HEK293 (cell line): Measurements from ENCODE around the gene TUBG1.

Experiments
- CTCF ChIP-seq: fragments of 450-650 bp; formaldehyde crosslinking; IDR thresholded peaks from 2 replicates; pipeline ENCODE4 v1.5.1; 2016; ENCODE audit warnings: missing biosample characterization, missing genetic modification characterization
- PBX3 ChIP-seq: sonication (generic); formaldehyde crosslinking; IDR thresholded peaks from 2 replicates; pipeline ENCODE4 v1.8.1; 2022; ENCODE audit warnings: mild to moderate bottlenecking, moderate library complexity, missing genetic modification reagents
- SCRT2 ChIP-seq: fragments of 450-650 bp; formaldehyde crosslinking; IDR thresholded peaks from 2 replicates; pipeline ENCODE4 v1.5.1; 2016; ENCODE audit warnings: missing biosample characterization, missing genetic modification characterization
- ZBTB10 ChIP-seq: fragments of 450-650 bp; formaldehyde crosslinking; IDR thresholded peaks from 2 replicates; pipeline ENCODE4 v1.5.1; 2016; ENCODE audit warnings: missing biosample characterization, missing genetic modification characterization
- ZBTB17 ChIP-seq: fragments of 450-650 bp; formaldehyde crosslinking; IDR thresholded peaks from 2 replicates; pipeline ENCODE4 v1.5.1; 2016; ENCODE audit warnings: missing biosample characterization, missing genetic modification characterization
- ZFP41 ChIP-seq: fragments of 450-650 bp; formaldehyde crosslinking; IDR thresholded peaks from 2 replicates; pipeline ENCODE4 v1.5.1; 2016; ENCODE audit warnings: missing biosample characterization, missing genetic modification characterization, borderline replicate concordance
- ZNF175 ChIP-seq: fragments of 450-650 bp; formaldehyde crosslinking; IDR thresholded peaks from 2 replicates; pipeline ENCODE4 v1.5.1; 2016; ENCODE audit warnings: missing biosample characterization, missing genetic modification characterization
- ZNF18 ChIP-seq: fragments of 450-650 bp; formaldehyde crosslinking; IDR thresholded peaks from 2 replicates; pipeline ENCODE4 v1.5.1; 2016; ENCODE audit warnings: missing biosample characterization, missing genetic modification characterization
- ZNF2 ChIP-seq: fragments of 450-650 bp; formaldehyde crosslinking; IDR thresholded peaks from 2 replicates; pipeline ENCODE4 v1.5.1; 2016; ENCODE audit warnings: missing biosample characterization, missing genetic modification characterization
- ZNF335 ChIP-seq: fragments of 450-650 bp; formaldehyde crosslinking; conservative IDR thresholded peaks from 2 replicates; pipeline ENCODE4 v1.5.1; 2016; ENCODE audit warnings: missing biosample characterization, missing genetic modification characterization
- ZNF341 ChIP-seq: fragments of 450-650 bp; formaldehyde crosslinking; IDR thresholded peaks from 2 replicates; pipeline ENCODE4; 2016; ENCODE audit warnings: low read depth, missing biosample characterization, missing genetic modification characterization
- ZNF501 ChIP-seq: fragments of 450-650 bp; formaldehyde crosslinking; IDR thresholded peaks from 2 replicates; pipeline ENCODE4 v1.5.1; 2016; ENCODE audit warnings: missing biosample characterization, missing genetic modification characterization
- ZNF596 ChIP-seq: fragments of 450-650 bp; IDR thresholded peaks from 2 replicates; pipeline ENCODE4 v1.5.0; 2018; ENCODE audit warnings: missing biosample characterization, mild to moderate bottlenecking, missing genetic modification characterization, moderate library complexity
- ZNF600 ChIP-seq: fragments of 450-650 bp; formaldehyde crosslinking; IDR thresholded peaks from 2 replicates; pipeline ENCODE4 v1.5.1; 2016; ENCODE audit warnings: missing biosample characterization, missing genetic modification characterization
- ZNF610 ChIP-seq: fragments of 450-650 bp; formaldehyde crosslinking; IDR thresholded peaks from 2 replicates; pipeline ENCODE4 v1.5.1; 2016; ENCODE audit warnings: missing biosample characterization, missing genetic modification characterization, borderline replicate concordance
- ZNF747 ChIP-seq: fragments of 450-650 bp; formaldehyde crosslinking; IDR thresholded peaks from 2 replicates; pipeline ENCODE4 v1.5.1; 2016; ENCODE audit warnings: missing biosample characterization, missing genetic modification characterization
- ZSCAN23 ChIP-seq: fragments of 450-650 bp; formaldehyde crosslinking; IDR thresholded peaks from 2 replicates; pipeline ENCODE4 v1.5.1; 2016; ENCODE audit warnings: missing biosample characterization, missing genetic modification characterization
- ZSCAN5A ChIP-seq: fragments of 450-650 bp; formaldehyde crosslinking; IDR thresholded peaks from 2 replicates; pipeline ENCODE4 v1.5.1; 2016; ENCODE audit warnings: missing biosample characterization, missing genetic modification characterization

TUBG1 gene

GRCh38 chr17:42566215-42566882 is 43.1 kb upstream of the TUBG1 start (continued):
- TF ChIP-seq SCRT2 = peak; percentile 44; the same call in 1 of the 2 replicates
- TF ChIP-seq ZNF610 (tag by site-specific recombination) = peak; percentile 65
- TF ChIP-seq ZNF747 (tag by site-specific recombination) = no peak
- peak; percentile 88 for TF ChIP-seq ZNF335 (tag by site-specific recombination)
- TF ChIP-seq ZNF18 (tag by site-specific recombination) = no peak
- no peak for TF ChIP-seq CTCF (tag by site-specific recombination)
- no peak for TF ChIP-seq ZNF175 (tag by site-specific recombination)
- TF ChIP-seq ZNF600 (tag by site-specific recombination) = peak; percentile 61
- peak; percentile 53; the same call in 1 of the 2 replicates for TF ChIP-seq ZBTB17 (tag by site-specific recombination)
- TF ChIP-seq ZNF501 (tag by site-specific recombination) = peak; percentile 30
- TF ChIP-seq ZSCAN23 (tag by site-specific recombination) = no peak
- no peak for TF ChIP-seq ZFP41 (tag by site-specific recombination)
- 0 out of 2 replicates have a peak, but pooled peaks have one; percentile 17 for TF ChIP-seq ZBTB10 (tag by site-specific recombination)
- peak; percentile 87; the same call in 1 of the 2 replicates for TF ChIP-seq ZNF341 (tag by site-specific recombination)
- 0 out of 2 replicates have a peak, but pooled peaks have one; percentile 19 for TF ChIP-seq ZNF596 (tag by site-specific recombination)
- 0 out of 2 replicates have a peak, but pooled peaks have one; percentile 49 for TF ChIP-seq ZSCAN5A (tag by site-specific recombination)
- TF ChIP-seq PBX3 (CRISPR knock-in tag) = 0 out of 2 replicates have a peak, but pooled peaks have one; percentile 13
- TF ChIP-seq ZNF2 = peak; percentile 61; the same call in 1 of the 2 replicates
